HAP-1 (cell line): Measurements from ENCODE around the gene SNAPC3.
"Not testable (repeated sequence)": the region's sequence is repeated elsewhere in the genome, so short reads cannot be mapped to it uniquely, and the experiment has no call there.

Experiments used
- DNase-seq, 2 experiments: peaks; one replicate each; pipeline ENCODE4 v3.0.0-alpha.2; 2016 to 2020; ENCODE audit warnings: low spot score in 2 of 2
- H3K27me3 ChIP-seq: fragments of 250-450 bp; sonication (Bioruptor Pico); 2 replicates; pipeline ENCODE4 v1.5.1; 2020; ENCODE audit warnings: low read depth, mild to moderate bottlenecking, moderate library complexity
- H3K36me3 ChIP-seq: fragments of 250-450 bp; sonication (Bioruptor Pico); replicated peaks from 2 replicates; pipeline ENCODE4 v1.5.1; 2020; ENCODE audit warnings: mild to moderate bottlenecking
- H3K4me1 ChIP-seq: fragments of 250-450 bp; sonication (Bioruptor Pico); 2 replicates; pipeline ENCODE4 v1.5.1; 2020; ENCODE audit warnings: mild to moderate bottlenecking
- H3K4me3 ChIP-seq: fragments of 250-450 bp; sonication (Bioruptor Pico); 2 replicates; pipeline ENCODE4 v1.5.1; 2020; ENCODE audit warnings: mild to moderate bottlenecking, moderate library complexity
- H3K9me3 ChIP-seq: fragments of 250-450 bp; sonication (Bioruptor Pico); 2 replicates; pipeline ENCODE4 v1.5.1; 2020; ENCODE audit warnings: mild to moderate bottlenecking, moderate library complexity
- in situ Hi-C: fragments of 300-500 bp; cut with MboI; formaldehyde crosslinking; loops from 3 replicates; pipeline ENCODE4 v1.14.3; 2020; ENCODE audit warnings: low sequenced_read_pairs, inconsistent platforms, mixed read lengths

SNAPC3 gene

GRCh38 chr9:15422372-15423230 is at the start of gene SNAPC3:
TSS of gene SNAPC3 (plus strand) at chr9:15422876. CDS start at chr9:15422880, 4 bp downstream.
- in situ Hi-C loops = no loop called here
- Histone ChIP-seq H3K9me3 (0 out of 2 replicates have a peak, but pooled peaks cover 2% of the 10 kb centered on the region), H3K36me3 (peaks cover 36% of the 10 kb centered on the region), H3K4me1 (peaks cover 11% of the 10 kb centered on the region), H3K27me3 (no peaks in the 10 kb centered on the region), H3K4me3 (peak within 1 kb of the TSS; percentile 95)
- peak; percentile 94 to 95 for DNase-seq

GRCh38 chr9:15373881-15374280 is 48.8 kb upstream of the SNAPC3 start:
- Histone ChIP-seq H3K9me3 (no peaks in the 10 kb centered on the region), H3K4me3 (no peak overlapping the region), H3K36me3 (no peaks in the 10 kb centered on the region), H3K27me3 (no peaks in the 10 kb centered on the region), H3K4me1 (no peaks in the 10 kb centered on the region)
- no peak for DNase-seq
- in situ Hi-C loops = no loop called here

GRCh38 chr9:15374310-15374709 is 48.4 kb upstream of the SNAPC3 start:
- no peak for DNase-seq
- Histone ChIP-seq H3K4me3 (no peak overlapping the region), H3K4me1 (no peaks in the 10 kb centered on the region), H3K9me3 (no peaks in the 10 kb centered on the region), H3K27me3 (no peaks in the 10 kb centered on the region), H3K36me3 (no peaks in the 10 kb centered on the region)
- in situ Hi-C loops = no loop called here

- in situ Hi-C loops = no loop called here
- no peaks in the 10 kb centered on the region for H3K27me3 ChIP-seq
- H3K4me3 ChIP-seq = no peak overlapping the region
- no peaks in the 10 kb centered on the region for H3K36me3 ChIP-seq
- H3K9me3 ChIP-seq = no peaks in the 10 kb centered on the region
- DNase-seq = no peak
- no peaks in the 10 kb centered on the region for H3K4me1 ChIP-seq
Measured at GRCh38 chr9:15374825-15375224, 47.9 kb upstream of the SNAPC3 start.

- in situ Hi-C loops = no loop called here
- no peak for DNase-seq
- H3K4me3 ChIP-seq = no peak overlapping the region
- H3K36me3 ChIP-seq = no peaks in the 10 kb centered on the region
- H3K9me3 ChIP-seq = no peaks in the 10 kb centered on the region
- H3K27me3 ChIP-seq = 0 out of 2 replicates have a peak, but pooled peaks cover 4% of the 10 kb centered on the region
- no peaks in the 10 kb centered on the region for H3K4me1 ChIP-seq
Measured at GRCh38 chr9:15377625-15378540, 44.8 kb upstream of the SNAPC3 start.

GRCh38 chr9:15379317-15379716 is 43.4 kb upstream of the SNAPC3 start:
- H3K4me1 ChIP-seq, in situ Hi-C loops, DNase-seq: not testable (repeated sequence)

GRCh38 chr9:15379888-15380287 is 42.8 kb upstream of the SNAPC3 start:
- H3K4me1 ChIP-seq, in situ Hi-C loops, H3K9me3 ChIP-seq, H3K36me3 ChIP-seq, H3K27me3 ChIP-seq, DNase-seq, H3K4me3 ChIP-seq: not testable (repeated sequence)

More at GRCh38 chr9:15379317-15379716, 43.4 kb upstream of the SNAPC3 start:
- not testable (repeated sequence) for H3K4me3 ChIP-seq, H3K9me3 ChIP-seq, H3K27me3 ChIP-seq, H3K36me3 ChIP-seq

- DNase-seq = no peak
- Histone ChIP-seq H3K4me1 (no peaks in the 10 kb centered on the region), H3K27me3 (0 out of 2 replicates have a peak, but pooled peaks cover 4% of the 10 kb centered on the region), H3K4me3 (no peak overlapping the region), H3K9me3 (no peaks in the 10 kb centered on the region), H3K36me3 (no peaks in the 10 kb centered on the region)
- in situ Hi-C loops = no loop called here
Measured at GRCh38 chr9:15381491-15381890, 41.2 kb upstream of the SNAPC3 start.

GRCh38 chr9:15386465-15386864 is 36.2 kb upstream of the SNAPC3 start:
- Histone ChIP-seq H3K4me3 (no peak overlapping the region), H3K36me3 (no peaks in the 10 kb centered on the region), H3K27me3 (0 out of 2 replicates have a peak, but pooled peaks cover 4% of the 10 kb centered on the region), H3K4me1 (no peaks in the 10 kb centered on the region), H3K9me3 (no peaks in the 10 kb centered on the region)
- in situ Hi-C loops = no loop called here
- no peak for DNase-seq

GRCh38 chr9:15389173-15389572 is 33.5 kb upstream of the SNAPC3 start:
- in situ Hi-C loops = no loop called here
- Histone ChIP-seq H3K36me3 (no peaks in the 10 kb centered on the region), H3K4me1 (no peaks in the 10 kb centered on the region), H3K4me3 (no peak overlapping the region), H3K27me3 (no peaks in the 10 kb centered on the region), H3K9me3 (no peaks in the 10 kb centered on the region)
- DNase-seq = no peak

- H3K4me3 ChIP-seq = no peak overlapping the region
- in situ Hi-C loops = no loop called here
- H3K27me3 ChIP-seq = no peaks in the 10 kb centered on the region
- no peaks in the 10 kb centered on the region for H3K4me1 ChIP-seq
- no peaks in the 10 kb centered on the region for H3K36me3 ChIP-seq
- no peak for DNase-seq
- no peaks in the 10 kb centered on the region for H3K9me3 ChIP-seq
Measured at GRCh38 chr9:15389631-15390030, 33.0 kb upstream of the SNAPC3 start.

GRCh38 chr9:15390201-15390600 is 32.5 kb upstream of the SNAPC3 start:
- Histone ChIP-seq H3K4me3 (no peak overlapping the region), H3K27me3 (no peaks in the 10 kb centered on the region), H3K36me3 (no peaks in the 10 kb centered on the region), H3K4me1 (no peaks in the 10 kb centered on the region), H3K9me3 (no peaks in the 10 kb centered on the region)
- in situ Hi-C loops = no loop called here
- no peak for DNase-seq

GRCh38 chr9:15392363-15392762 is 30.3 kb upstream of the SNAPC3 start:
- Histone ChIP-seq H3K27me3 (no peaks in the 10 kb centered on the region), H3K9me3 (no peaks in the 10 kb centered on the region), H3K4me3 (no peak overlapping the region), H3K4me1 (no peaks in the 10 kb centered on the region), H3K36me3 (no peaks in the 10 kb centered on the region)
- in situ Hi-C loops = no loop called here
- DNase-seq = no peak
